K562 (cell line): ENCODE data around the gene ARHGAP32. TPM values are rescaled to one million over a fixed set of nuclear protein-coding genes. Genes with fewer than 3 reads are reported as not detected.

Experiments used
- ATAC-seq: fragments of 200-7000 bp; cut with Tn5 transposase; 3 replicates; pipeline ENCODE4 v1.9.1; 2020; ENCODE audit warnings: moderate library complexity
- BruUV-seq: library from RNA; stranded (reverse); fragments of 400-500 nt; replicated peaks from 2 replicates; lab custom pipeline; 2021; lab: Mats Ljungman, UMichigan
- CTCF ChIA-PET: fragments of 300-600 bp; formaldehyde crosslinking; extraction: SDS; loops from one replicate; lab custom pipeline; 2021; ENCODE audit warnings: low intra/inter-chr PET ratio; lab: Yijun Ruan, JAX
- POLR2A ChIA-PET: fragments of 300-600, 350-650 bp; sonication (Branson Sonifier 250); formaldehyde crosslinking; extraction: SDS; loops from one replicate; lab custom pipeline; 2021; ENCODE audit warnings: antibody characterized with exemption, inconsistent platforms; lab: Yijun Ruan, JAX
- DNase-seq, 4 experiments: peaks; one replicate each; pipeline versions ENCODE4 v3.0.0 to v3.0.0-alpha.2; 2011 to 2018; ENCODE audit warnings: low spot score in 3 of 4, mixed read lengths in 3 of 4; ENCODE audit errors: extremely low read depth in 1 of 4
- FAIRE-seq: peaks from 2 replicates; lab custom pipeline; 2011; peaks lifted over from hg19 to GRCh38; lab: Jason Lieb, UNC
- H2AFZ ChIP-seq: 2 replicates; pipeline ENCODE4 v1.6.0; 2011; ENCODE audit warnings: low read depth, low read length, control low read depth, inconsistent platforms
- H3K27ac ChIP-seq: fragments of 200-600 bp; 3 replicates; pipeline ENCODE4 v1.8.0; 2011; ENCODE audit warnings: low read depth, mild to moderate bottlenecking, control low read depth, inconsistent platforms, low read length, moderate library complexity, mixed read lengths; ENCODE audit errors: extremely low read depth
- H3K27me3 ChIP-seq, 2 experiments: fragments of 300-600 bp in 1 of 2; 2 replicates in 1 of 2; 3 replicates in 1 of 2; pipeline versions ENCODE4 v1.6.0 to v1.8.0; 2011; ENCODE audit warnings: inconsistent platforms in 2 of 2, low read length in 2 of 2, mild to moderate bottlenecking in 1 of 2, mixed read lengths in 1 of 2, moderate library complexity in 1 of 2; ENCODE audit not compliant: control insufficient read depth in 2 of 2, insufficient read depth in 2 of 2
- H3K36me3 ChIP-seq: fragments of 300-600 bp; 3 replicates; pipeline ENCODE4 v1.8.0; 2011; ENCODE audit warnings: mild to moderate bottlenecking, low read length, inconsistent platforms; ENCODE audit not compliant: control insufficient read depth, insufficient read depth
- H3K4me1 ChIP-seq, 2 experiments: fragments of 200-600 bp in 1 of 2; replicated peaks in 1 of 2; 2 replicates in 1 of 2; 3 replicates in 1 of 2; pipeline versions ENCODE4 v1.5.1 to v1.8.0; 2011; ENCODE audit warnings: inconsistent platforms in 2 of 2, low read length in 2 of 2, mild to moderate bottlenecking in 1 of 2, mixed read lengths in 1 of 2, moderate library complexity in 1 of 2; ENCODE audit not compliant: control insufficient read depth in 2 of 2, insufficient read depth in 2 of 2
- H3K4me2 ChIP-seq: 2 replicates; pipeline ENCODE4 v1.6.1; 2011; ENCODE audit warnings: low read length, control low read depth, inconsistent platforms, mixed read lengths; ENCODE audit not compliant: insufficient read depth
- H3K4me3 ChIP-seq: fragments of 200-600 bp; sonication (generic), shearing (Covaris generic); 2 replicates; pipeline ENCODE4 v1.5.1; 2016; ENCODE audit warnings: control low read depth, inconsistent platforms
- H3K79me2 ChIP-seq: fragments of 200-600 bp; 3 replicates; pipeline ENCODE4 v1.8.0; 2011; ENCODE audit warnings: low read length, inconsistent platforms; ENCODE audit not compliant: control insufficient read depth, insufficient read depth
- H3K9ac ChIP-seq, 2 experiments: 2 replicates each; pipeline versions ENCODE4 v1.6.0 to v1.6.1; 2011; ENCODE audit warnings: low read depth in 2 of 2, low read length in 2 of 2, control low read depth in 1 of 2, inconsistent platforms in 1 of 2, mild to moderate bottlenecking in 1 of 2, mixed read lengths in 1 of 2; ENCODE audit not compliant: insufficient read depth in 1 of 2
- H3K9me1 ChIP-seq: one replicate; pipeline ENCODE4 v1.6.0; 2011; ENCODE audit warnings: inconsistent platforms, mild to moderate bottlenecking, low read length, moderate library complexity; ENCODE audit not compliant: control insufficient read depth, insufficient read depth
- H3K9me3 ChIP-seq: replicated peaks from 2 replicates; pipeline ENCODE4 v1.5.1; 2011; ENCODE audit warnings: low read depth, low read length, inconsistent platforms; ENCODE audit not compliant: control insufficient read depth, insufficient read depth
- H4K20me1 ChIP-seq: replicated peaks from 2 replicates; pipeline ENCODE4 v1.6.1; 2011; ENCODE audit warnings: low read length, inconsistent platforms, mixed read lengths; ENCODE audit not compliant: control insufficient read depth, insufficient read depth
- C11orf30 ChIP-seq: fragments of 450-650 bp; IDR thresholded peaks from 2 replicates; pipeline ENCODE4 v1.6.1; 2016; ENCODE audit warnings: low read depth, mild to moderate bottlenecking
- CLOCK ChIP-seq: fragments of 250-450 bp; sonication (Bioruptor Pico); IDR thresholded peaks from 2 replicates; pipeline ENCODE4 v1.4.0; 2020; ENCODE audit warnings: mild to moderate bottlenecking, moderate library complexity, borderline replicate concordance
- ETV5 ChIP-seq: sonication (generic); formaldehyde crosslinking; IDR thresholded peaks from 2 replicates; pipeline ENCODE4 v1.4.0; 2020; ENCODE audit warnings: low read depth, mild to moderate bottlenecking, missing genetic modification reagents
- MAFG ChIP-seq: fragments of 450-650 bp; conservative IDR thresholded peaks from 2 replicates; pipeline ENCODE4 v1.6.1; 2016; ENCODE audit warnings: missing genetic modification characterization, missing compliant biosample characterization
- MCM5 ChIP-seq: fragments of 450-650 bp; IDR thresholded peaks from 2 replicates; pipeline ENCODE4 v1.6.1; 2016; ENCODE audit warnings: low read depth
- NBN ChIP-seq: fragments of 450-650 bp; IDR thresholded peaks from 2 replicates; pipeline ENCODE4 v1.6.1; 2016; ENCODE audit warnings: low read depth, mild to moderate bottlenecking
- PCBP1 ChIP-seq: fragments of 200-400 bp; formaldehyde crosslinking; IDR thresholded peaks from 2 replicates; pipeline ENCODE4 v1.6.1; 2018; ENCODE audit warnings: mild to moderate bottlenecking, low read depth, low read length; ENCODE audit not compliant: poor library complexity, severe bottlenecking
- SP1 ChIP-seq: sonication (generic); formaldehyde crosslinking; IDR thresholded peaks from 2 replicates; pipeline ENCODE4 v1.8.1; 2022; ENCODE audit warnings: mild to moderate bottlenecking, missing genetic modification reagents
- TBP ChIP-seq: optimal IDR thresholded peaks from 2 replicates; pipeline ENCODE3; 2011; ENCODE audit warnings: low read depth, low read length, improper control_type of control experiment
- ZC3H11A ChIP-seq: IDR thresholded peaks from 2 replicates; pipeline ENCODE4 v1.6.1; 2012; ENCODE audit warnings: low read depth, low read length, improper control_type of control experiment
- ZNF140 ChIP-seq: fragments of 250-450 bp; sonication (Bioruptor Pico); IDR thresholded peaks from 2 replicates; pipeline ENCODE4 v1.8.0; 2021; ENCODE audit warnings: moderate library complexity, mild to moderate bottlenecking, inconsistent platforms
- ZNF395 ChIP-seq: fragments of 200-800 bp; sonication (Bioruptor generic); IDR thresholded peaks from 2 replicates; pipeline ENCODE4 v1.6.1; 2017; ENCODE audit warnings: missing genetic modification characterization, missing compliant biosample characterization
- ZNF512 ChIP-seq: IDR thresholded peaks from 2 replicates; pipeline ENCODE4 v1.6.1; 2016; ENCODE audit warnings: missing genetic modification characterization, missing compliant biosample characterization
- ZNF717 ChIP-seq: fragments of 250-450 bp; sonication (Bioruptor Pico); IDR thresholded peaks from 2 replicates; pipeline ENCODE4 v1.5.0; 2021
- WGBS: fragments of 100-300 bp; shearing (Covaris generic); methylation state at CpG from one replicate; pipeline ENCODE4 v1.1.6; 2016; ENCODE audit warnings: low coverage, mixed read lengths; ENCODE audit not compliant: insufficient coverage; ENCODE audit errors: missing lambda C conversion rate; 5-methylcytosine and 5-hydroxymethylcytosine counted together
- in situ Hi-C: fragments of 300-500 bp; cut with MboI; formaldehyde crosslinking; loops from 4 replicates; pipeline ENCODE4 v1.15.0; 2018; ENCODE audit warnings: inconsistent platforms, mixed read lengths
- intact Hi-C: fragments of 100-400 bp; cut with micrococcal nuclease; formaldehyde crosslinking; loops from 2 replicates; pipeline ENCODE4 v1.14.2; 2022
- polyA plus RNA-seq, 8 experiments: library from polyadenylated mRNA; depleted of rRNA in 4 of 8; stranded (reverse) in 5 of 8; unstranded in 3 of 8; fragments of >200 nt; fragmentation: Nextera tagmentation in 2 of 8; fragmentation: Illumina TruSeq in 1 of 8; extraction: Ambion mirVana in 2 of 8; extraction: Trizol in 1 of 8; gene quantifications; 2 replicates each; pipeline versions ENCODE4 v1.2.1 to v1.2.3, GENCODE V29; 2011 to 2014; ENCODE audit warnings: inconsistent platforms in 1 of 8, missing spikeins in 1 of 8
- total RNA-seq, 7 experiments: library from RNA; depleted of rRNA in 6 of 7; stranded (reverse); fragments of >200 nt in 6 of 7; fragmentation: Illumina TruSeq in 2 of 7; extraction: Trizol in 2 of 7; gene quantifications; 2 replicates each; pipeline versions ENCODE4 v1.2.1 to v1.2.3, GENCODE V29; 2011 to 2021; ENCODE audit warnings: low replicate concordance in 1 of 7
- TF ChIP-seq, protein P1 (sequence below): fragments of 450-650 bp; IDR thresholded peaks from 2 replicates; pipeline ENCODE4 v1.6.1; 2018; ENCODE audit not compliant: partially characterized antibody

Gene ARHGAP32
- total and polyA plus RNA-seq, 9 of the 15 experiments (the other 6 are each of a cell fraction or from before 2014, with no cell fraction given): 0.18 TPM; not detected in 8

- H3K4me1 ChIP-seq: no peaks in the 10 kb centered on the region
- no peaks in the 10 kb centered on the region for H3K9me3 ChIP-seq
- in situ Hi-C loops: no loop called here
- H3K36me3 ChIP-seq: no peaks in the 10 kb centered on the region
- no peak overlapping the region for H3K9ac ChIP-seq
- CTCF ChIA-PET: no interaction called here
- FAIRE-seq (no peak), ATAC-seq (no peak), DNase-seq (no peak)
- H2AFZ ChIP-seq: no peak overlapping the region
- no peaks in the 10 kb centered on the region for H3K79me2 ChIP-seq
- no peak overlapping the region for H3K4me3 ChIP-seq
- H3K9me1 ChIP-seq: no peaks in the 10 kb centered on the region
- no peak overlapping the region for H3K4me2 ChIP-seq
- POLR2A ChIA-PET: no interaction called here
- intact Hi-C loops: no loop called here
- H3K27me3 ChIP-seq: no peaks in the 10 kb centered on the region
- 0% methylated on average over 3 of the region's 3 CpGs for WGBS
- no TSS peak for BruUV-seq
- no peaks in the 10 kb centered on the region for H4K20me1 ChIP-seq
- no peak overlapping the region for H3K27ac ChIP-seq
- TF ChIP-seq MAFG (tag): no peak
- no peak for TF ChIP-seq NBN
- no peak for TF ChIP-seq ZNF140 (CRISPR knock-in tag)
- TF ChIP-seq SP1 (CRISPR knock-in tag): no peak
- no peak for TF ChIP-seq MCM5
- TF ChIP-seq, protein P1, sequence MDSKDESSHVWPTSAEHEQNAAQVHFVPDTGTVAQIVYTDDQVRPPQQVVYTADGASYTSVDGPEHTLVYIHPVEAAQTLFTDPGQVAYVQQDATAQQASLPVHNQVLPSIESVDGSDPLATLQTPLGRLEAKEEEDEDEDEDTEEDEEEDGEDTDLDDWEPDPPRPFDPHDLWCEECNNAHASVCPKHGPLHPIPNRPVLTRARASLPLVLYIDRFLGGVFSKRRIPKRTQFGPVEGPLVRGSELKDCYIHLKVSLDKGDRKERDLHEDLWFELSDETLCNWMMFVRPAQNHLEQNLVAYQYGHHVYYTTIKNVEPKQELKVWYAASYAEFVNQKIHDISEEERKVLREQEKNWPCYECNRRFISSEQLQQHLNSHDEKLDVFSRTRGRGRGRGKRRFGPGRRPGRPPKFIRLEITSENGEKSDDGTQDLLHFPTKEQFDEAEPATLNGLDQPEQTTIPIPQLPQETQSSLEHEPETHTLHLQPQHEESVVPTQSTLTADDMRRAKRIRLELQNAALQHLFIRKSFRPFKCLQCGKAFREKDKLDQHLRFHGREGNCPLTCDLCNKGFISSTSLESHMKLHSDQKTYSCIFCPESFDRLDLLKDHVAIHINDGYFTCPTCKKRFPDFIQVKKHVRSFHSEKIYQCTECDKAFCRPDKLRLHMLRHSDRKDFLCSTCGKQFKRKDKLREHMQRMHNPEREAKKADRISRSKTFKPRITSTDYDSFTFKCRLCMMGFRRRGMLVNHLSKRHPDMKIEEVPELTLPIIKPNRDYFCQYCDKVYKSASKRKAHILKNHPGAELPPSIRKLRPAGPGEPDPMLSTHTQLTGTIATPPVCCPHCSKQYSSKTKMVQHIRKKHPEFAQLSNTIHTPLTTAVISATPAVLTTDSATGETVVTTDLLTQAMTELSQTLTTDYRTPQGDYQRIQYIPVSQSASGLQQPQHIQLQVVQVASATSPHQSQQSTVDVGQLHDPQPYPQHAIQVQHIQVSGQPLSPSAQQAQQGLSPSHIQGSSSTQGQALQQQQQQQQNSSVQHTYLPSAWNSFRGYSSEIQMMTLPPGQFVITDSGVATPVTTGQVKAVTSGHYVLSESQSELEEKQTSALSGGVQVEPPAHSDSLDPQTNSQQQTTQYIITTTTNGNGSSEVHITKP: no peak
- TF ChIP-seq ZC3H11A: no peak
- no peak for TF ChIP-seq PCBP1
- TF ChIP-seq ZNF512: no peak
- no peak for TF ChIP-seq ETV5 (CRISPR knock-in tag)
- no peak for TF ChIP-seq TBP
- no peak for TF ChIP-seq ZNF395 (CRISPR knock-in tag)
- TF ChIP-seq CLOCK (CRISPR knock-in tag): no peak
- no peak for TF ChIP-seq C11orf30
- TF ChIP-seq ZNF717 (CRISPR knock-in tag): no peak
Measured at GRCh38 chr11:129222158-129222557, 30.0 kb upstream of the ARHGAP32 start.
